Adipose tissue (tissue), 3 donors: ENCODE data around the gene TMEM161A. TPM values are rescaled to one million over a fixed set of nuclear protein-coding genes. Genes with fewer than 3 reads are reported as not detected.
"Not testable (repeated sequence)": the region's sequence is repeated elsewhere in the genome, so short reads cannot be mapped to it uniquely, and the experiment has no call there.

ENCODE experiments used
- H3K27ac ChIP-seq: one replicate; pipeline ENCODE4 v1.5.1; 2013; ENCODE audit warnings: low read depth, low read length
- WGBS, 3 donors: extraction: QIAGEN DNeasy Blood & Tissue Kit; methylation state at CpG; one replicate each; pipeline ENCODE4 v1.1.7; 2013; 5-methylcytosine and 5-hydroxymethylcytosine counted together
- polyA plus RNA-seq, 3 donors: library from polyadenylated mRNA; stranded (reverse); fragments of 200-250 nt; gene quantifications; one replicate each; pipeline ENCODE4 v1.2.3, GENCODE V29; 2013
- donor health status: healthy with polysubstance abuse.
- donor health status: Bipolar disorder and iron deficiency.
- donor health status: healthy.

The TMEM161A gene
- polyA plus RNA-seq, 3 donors = 8.7 to 21.8 (median 19.0) TPM

GRCh38 chr19:19133985-19134384, 4.3 kb downstream of the TMEM161A start:
- H3K27ac ChIP-seq = no peak overlapping the region
- WGBS, 3 donors = 88 to 90% (median 89%) methylated on average over 6 of the region's 6 CpGs

DNA sequence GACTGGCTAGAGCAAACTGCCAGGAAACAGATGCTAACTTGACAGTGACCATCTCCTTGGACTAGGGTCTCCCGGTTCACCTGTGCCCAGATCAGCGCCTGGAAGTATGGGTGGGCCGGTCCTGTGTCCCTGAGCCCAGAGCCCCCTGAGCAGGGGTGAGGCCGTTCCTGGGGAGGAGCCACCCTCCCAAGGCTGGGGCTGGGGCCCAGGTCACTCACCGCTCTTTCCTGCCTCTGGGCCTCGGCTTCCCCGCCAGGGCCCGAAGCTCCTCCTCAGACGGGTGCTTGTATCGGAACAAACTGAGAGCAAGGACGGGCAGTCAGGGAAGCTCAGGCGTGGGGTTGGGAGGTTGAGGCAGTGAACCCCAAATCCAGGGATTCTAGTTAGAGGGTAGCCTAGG, 5.4 kb downstream of the TMEM161A start:
- WGBS, 3 donors = 95 to 97% (median 96%) methylated on average over 12 of the region's 12 CpGs
- H3K27ac ChIP-seq = no peak overlapping the region

- 86 to 100% (median 93%) methylated on average over 3 of the region's 3 CpGs for WGBS, 3 donors
Observed at GRCh38 chr19:19131989-19132388, 6.3 kb downstream of the TMEM161A start.

GRCh38 chr19:19126102-19126501, 12.2 kb downstream of the TMEM161A start:
- WGBS, 3 donors = 95 to 99% (median 96%) methylated on average over 6 of the region's 6 CpGs
- no peak overlapping the region for H3K27ac ChIP-seq

More at GRCh38 chr19:19131989-19132388, 6.3 kb downstream of the TMEM161A start:
- H3K27ac ChIP-seq = no peak overlapping the region

- no peak overlapping the region for H3K27ac ChIP-seq
Observed at GRCh38 chr19:19123386-19123785, 14.9 kb downstream of the TMEM161A start.

DNA sequence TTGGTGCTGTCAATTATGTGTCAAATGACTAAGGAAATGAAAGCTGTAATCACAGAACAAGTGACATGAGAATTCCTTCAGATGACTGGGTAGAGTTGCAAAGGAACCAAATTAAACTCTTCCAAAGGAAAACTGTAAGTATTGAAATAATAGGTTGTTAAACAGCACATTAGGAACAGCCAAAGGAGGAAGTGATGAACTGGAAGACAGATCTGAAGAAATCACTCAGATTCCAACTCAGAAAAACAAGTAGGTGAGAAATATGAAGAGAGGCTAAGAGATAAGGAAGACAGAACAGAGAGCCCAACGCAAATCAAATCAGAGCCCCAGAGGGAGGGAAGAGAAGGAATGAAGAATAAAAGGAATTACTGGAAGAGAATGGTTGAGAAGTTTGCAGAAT, 15.4 kb downstream of the TMEM161A start:
- WGBS, 3 donors = 90 to 100% (median 100%) methylated on average over 1 of the region's 1 CpG
- H3K27ac ChIP-seq = no peak overlapping the region

DNA sequence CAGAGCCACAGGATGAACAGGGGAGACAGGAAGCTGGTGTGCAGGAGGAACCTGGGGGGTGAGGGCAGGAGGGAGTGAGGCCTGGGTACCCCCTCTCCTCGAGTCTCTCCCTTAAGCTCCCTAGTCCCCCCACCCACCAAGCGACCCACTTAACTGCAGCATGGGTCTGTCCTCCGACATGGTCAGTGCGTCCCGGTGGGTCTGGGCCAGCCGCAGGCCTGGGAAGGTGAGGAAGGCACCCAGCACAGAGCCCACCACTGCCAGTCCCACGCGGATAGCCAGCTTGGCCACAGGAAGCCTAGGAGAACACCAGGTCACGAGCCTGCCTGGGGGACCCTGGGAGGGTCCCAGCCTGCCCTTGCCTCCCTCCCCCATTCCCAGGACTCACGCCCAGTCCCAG, 16.9 kb downstream of the TMEM161A start:
- 87 to 92% (median 91%) methylated on average over 9 to 10 of the region's 10 CpGs for WGBS, 3 donors
- no peak overlapping the region for H3K27ac ChIP-seq

DNA sequence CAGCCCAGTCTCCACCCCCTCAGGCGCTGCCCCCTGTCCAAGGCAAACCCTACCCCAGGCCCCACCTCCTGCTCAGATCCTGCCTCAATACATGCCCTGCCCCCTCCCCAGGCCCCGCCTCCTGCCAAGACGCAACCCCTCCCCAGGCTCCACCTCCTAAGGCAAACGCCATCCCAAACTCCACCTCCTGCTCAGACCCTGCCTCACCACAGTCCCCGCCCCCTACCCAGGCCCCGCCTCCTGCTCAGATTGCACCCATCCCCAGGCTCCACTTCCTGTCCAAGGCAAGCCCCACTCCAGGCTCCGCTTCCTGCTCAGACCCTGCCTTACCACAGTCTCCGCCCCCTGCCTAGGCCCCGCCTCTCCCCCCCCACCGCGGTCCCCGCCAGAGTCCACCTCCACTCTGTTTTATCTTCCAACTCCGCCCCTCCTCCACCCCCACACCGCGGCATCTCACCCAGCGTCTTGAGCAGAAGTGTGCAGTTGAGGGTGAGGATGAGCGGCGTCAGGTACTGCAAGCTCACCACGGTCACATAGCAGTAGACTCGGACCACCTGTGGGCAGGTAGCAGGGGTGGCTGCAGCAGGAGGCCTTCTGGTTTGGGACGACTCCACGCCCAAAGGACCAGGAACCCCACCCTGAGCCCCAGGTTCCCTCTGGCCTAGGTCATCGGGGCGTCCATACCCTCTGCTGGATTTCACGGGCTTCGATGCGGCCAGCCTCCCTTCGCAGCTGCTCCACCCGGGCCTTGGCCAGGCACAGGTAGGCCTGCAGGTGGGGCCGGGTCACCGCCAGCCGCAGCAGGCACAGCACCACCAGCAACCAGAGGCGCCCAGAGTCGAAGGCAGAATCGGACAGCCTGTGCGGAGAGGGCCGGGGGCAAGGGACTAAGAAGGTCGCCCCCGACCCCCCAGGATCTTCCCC, 17.7 kb downstream of the TMEM161A start:
- H3K27ac ChIP-seq = no peak overlapping the region
- WGBS, 3 donors = 64 to 71% (median 66%) methylated on average over 39 of the region's 39 CpGs

DNA sequence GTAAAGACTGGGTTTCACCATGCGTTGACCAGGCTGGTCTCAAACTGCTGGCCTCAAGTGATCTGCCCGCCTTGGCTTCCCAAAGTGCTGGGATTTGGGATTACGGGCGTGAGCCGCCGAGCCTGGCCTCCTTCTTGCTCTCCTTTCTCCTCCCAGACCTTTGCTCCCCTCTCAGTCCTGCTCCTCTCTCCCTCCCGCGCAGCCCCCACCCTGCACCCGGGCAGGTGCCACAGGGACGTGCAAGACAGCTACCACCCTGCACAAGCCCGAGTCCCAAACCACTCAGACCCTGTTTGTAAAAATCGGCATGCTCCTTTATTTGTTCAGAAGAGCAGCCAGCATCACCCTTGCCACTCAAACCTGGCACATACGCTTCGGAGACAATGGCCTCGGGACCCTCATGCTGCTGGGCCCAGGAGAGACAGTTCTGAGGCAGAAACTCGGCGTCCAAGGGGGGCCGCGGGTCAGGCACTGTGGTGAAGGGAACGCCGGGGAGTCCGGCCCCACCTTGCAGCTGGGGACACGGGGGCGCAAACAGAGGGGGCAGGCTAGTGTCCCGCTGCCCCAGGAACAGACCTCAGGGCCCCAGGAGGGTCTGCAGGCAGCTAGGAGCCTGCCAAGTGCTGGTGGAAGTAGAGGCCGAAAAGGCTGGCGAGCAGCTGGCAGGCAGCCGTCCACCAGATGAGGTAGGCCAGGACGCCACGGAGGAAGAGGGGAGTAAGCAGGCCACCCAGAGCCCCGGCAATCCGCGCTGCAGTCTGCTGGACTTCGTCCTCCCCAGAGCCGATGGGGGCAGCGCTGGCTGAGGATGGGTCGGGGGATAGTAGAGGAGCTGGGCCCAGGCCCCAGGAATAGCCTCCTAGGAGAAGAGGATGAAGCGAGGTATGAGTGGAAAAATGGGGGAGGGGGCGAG, 18.7 kb downstream of the TMEM161A start:
- no peak overlapping the region for H3K27ac ChIP-seq
- WGBS, 3 donors = 91 to 94% (median 93%) methylated on average over 37 to 39 of the region's 39 CpGs

DNA sequence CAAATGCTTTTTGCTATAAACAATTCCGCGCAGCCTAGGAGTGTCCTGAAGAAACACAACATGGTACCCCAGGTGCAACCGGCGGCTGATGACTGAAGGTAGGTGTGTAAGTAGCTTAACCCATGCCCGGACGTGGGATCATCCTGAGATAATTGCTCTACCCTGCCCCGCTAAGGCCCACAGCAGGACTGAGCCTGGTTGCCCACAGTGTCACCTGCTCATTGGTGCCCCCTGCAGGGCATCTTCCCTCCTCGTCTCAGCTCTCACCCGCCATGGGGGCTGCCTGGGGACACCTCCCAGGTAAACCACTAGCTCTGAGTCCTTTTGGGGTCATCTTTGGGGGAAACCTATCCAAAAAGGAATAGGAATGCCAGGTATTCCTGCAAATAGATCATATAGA, 22.3 kb downstream of the TMEM161A start:
- 68 to 85% (median 80%) methylated on average over 9 of the region's 9 CpGs for WGBS, 3 donors

GRCh38 chr19:19113040-19113626, 25.1 kb downstream of the TMEM161A start:
- no peak overlapping the region for H3K27ac ChIP-seq
- WGBS, 3 donors = 48 to 65% (median 48%) methylated on average over 7 of the region's 7 CpGs

More for the DNA sequence above, 22.3 kb downstream of the TMEM161A start:
- H3K27ac ChIP-seq = no peak overlapping the region

GRCh38 chr19:19111967-19112580, 26.2 kb downstream of the TMEM161A start:
- H3K27ac ChIP-seq = no peak overlapping the region
- 89 to 90% (median 90%) methylated on average over 9 of the region's 9 CpGs for WGBS, 3 donors

DNA sequence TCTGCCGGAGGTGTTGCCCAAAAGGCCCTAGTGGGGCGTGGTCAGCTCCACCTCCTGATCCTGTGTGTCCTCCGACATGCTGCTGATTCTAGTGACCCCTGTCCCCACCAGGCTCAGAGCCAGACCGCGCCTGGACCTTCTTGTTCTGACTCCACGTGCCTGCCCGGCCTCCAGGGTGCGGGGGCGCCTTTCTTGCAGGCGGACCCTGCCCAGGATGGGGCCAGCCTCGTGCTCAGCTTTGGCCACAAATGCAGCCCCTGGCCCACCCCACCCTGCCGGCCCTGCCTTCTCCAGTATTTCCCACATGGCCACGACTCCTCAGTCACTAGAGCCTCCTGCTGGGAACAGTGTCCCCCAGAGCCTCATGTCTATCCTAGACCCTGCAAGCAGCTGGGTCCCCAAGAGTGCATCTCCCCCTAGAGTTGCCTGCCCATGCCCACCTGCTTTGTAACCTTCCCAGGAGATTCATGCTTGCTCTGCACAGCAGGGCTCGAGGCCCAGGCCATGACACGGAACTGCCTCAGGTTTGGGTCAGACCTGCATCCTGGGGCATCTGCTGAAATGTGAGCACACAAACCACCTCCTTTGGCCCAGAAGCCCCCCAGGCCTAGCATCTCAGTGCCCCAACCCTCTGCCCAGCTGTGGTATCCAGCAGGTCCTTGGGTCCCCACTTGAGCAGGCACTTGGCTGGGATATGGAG, 27.0 kb downstream of the TMEM161A start:
- WGBS, 3 donors = 62 to 69% (median 68%) methylated on average over 15 of the region's 15 CpGs
- H3K27ac ChIP-seq = no peak overlapping the region

DNA sequence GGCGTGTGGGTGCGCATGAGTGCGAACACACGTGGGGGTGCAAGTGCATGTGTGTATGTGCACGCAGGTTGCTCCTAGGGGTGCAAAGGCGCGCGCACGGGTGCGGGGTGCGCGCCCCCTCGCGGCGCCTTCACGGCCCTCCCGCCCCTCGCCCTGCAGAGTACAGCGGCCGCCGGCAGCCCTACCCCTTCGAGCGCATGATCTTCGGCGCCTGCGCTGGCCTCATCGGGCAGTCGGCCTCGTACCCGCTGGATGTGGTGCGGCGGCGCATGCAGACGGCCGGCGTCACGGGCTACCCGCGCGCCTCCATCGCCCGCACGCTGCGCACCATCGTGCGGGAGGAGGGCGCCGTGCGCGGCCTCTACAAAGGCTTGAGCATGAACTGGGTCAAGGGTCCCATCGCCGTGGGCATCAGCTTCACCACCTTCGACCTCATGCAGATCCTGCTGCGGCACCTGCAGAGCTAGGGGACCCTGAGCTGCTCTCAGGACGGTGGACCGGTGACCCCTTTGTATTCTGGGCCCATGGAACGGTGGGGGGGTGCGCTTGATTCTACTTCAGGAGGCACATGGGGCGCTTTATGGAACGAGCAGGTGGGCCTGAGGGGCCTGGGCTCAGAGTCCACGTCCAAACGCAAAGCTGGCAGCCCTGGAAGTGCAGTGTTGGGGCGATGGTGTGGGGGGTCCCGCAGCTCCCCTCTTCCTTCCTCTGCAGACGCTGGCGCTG, 27.7 kb downstream of the TMEM161A start:
- no peak overlapping the region for H3K27ac ChIP-seq
- 24 to 40% (median 24%) methylated on average over 66 of the region's 66 CpGs for WGBS, 3 donors

DNA sequence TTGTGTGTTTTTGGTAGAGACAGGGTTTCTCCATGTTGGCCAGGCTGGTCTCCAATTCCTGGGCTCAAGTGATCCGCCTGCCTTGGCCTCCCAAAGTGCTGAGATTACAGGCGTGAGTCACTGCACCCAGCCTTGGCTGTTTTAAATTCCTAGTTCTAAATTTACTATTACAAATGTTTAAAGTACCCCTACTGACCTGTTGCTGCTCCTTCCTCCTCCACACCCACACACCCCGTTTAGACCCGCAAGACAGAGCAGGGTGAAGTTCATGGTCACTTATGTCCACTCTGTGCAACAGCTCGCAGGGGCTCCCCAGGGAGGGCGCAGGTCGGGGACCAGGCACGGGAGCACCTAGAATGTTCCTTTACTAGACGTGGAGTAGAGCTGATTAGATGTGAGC, 28.7 kb downstream of the TMEM161A start:
- no peak overlapping the region for H3K27ac ChIP-seq
- WGBS, 3 donors = 72 to 83% (median 75%) methylated on average over 9 of the region's 9 CpGs

GRCh38 chr19:19107654-19108053, 30.6 kb downstream of the TMEM161A start:
- WGBS, 3 donors = 86 to 91% (median 91%) methylated on average over 11 of the region's 11 CpGs
- no peak overlapping the region for H3K27ac ChIP-seq

DNA sequence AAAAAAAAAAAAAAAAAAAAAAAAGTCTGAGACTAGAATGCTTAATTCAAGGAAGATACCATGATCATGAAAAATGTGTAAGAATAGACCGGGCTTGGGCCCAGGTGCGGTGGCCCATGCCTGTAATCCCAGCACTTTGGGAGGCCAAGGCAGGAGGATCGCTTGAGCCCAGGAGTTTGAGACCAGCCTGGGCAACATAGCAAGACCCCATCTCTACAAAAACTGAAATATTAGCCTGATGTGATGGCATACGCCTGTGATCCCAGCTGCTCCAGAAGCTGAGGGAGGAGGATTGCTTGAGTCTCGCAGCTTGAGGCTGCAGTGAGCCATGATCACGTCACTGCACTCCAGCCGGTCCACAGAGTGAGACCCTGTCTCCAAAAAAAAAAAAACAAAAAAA, 31.3 kb downstream of the TMEM161A start:
- WGBS, 3 donors = 95 to 99% (median 98%) methylated on average over 7 of the region's 7 CpGs
- not testable (repeated sequence) for H3K27ac ChIP-seq
